Measurements from ENCODE around the gene RHBDL1. TPM values are rescaled to one million over a fixed set of nuclear protein-coding genes. Genes with fewer than 3 reads are reported as not detected.

RHBDL1 gene
- total and polyA plus RNA-seq, 9 of the 15 experiments (the other 6 are each of a cell fraction or from before 2014, with no cell fraction given) = 0.03 to 5.6 (median 1.3) TPM; not detected in 1

GRCh38 chr16:667780-668518 lies 7.5 kb upstream of the RHBDL1 start, which contains the start of gene RHOT2 (continued):
- no peak for TF ChIP-seq HMG20B (CRISPR knock-in tag; IDR thresholded peaks at IDR 0.05)
- TF ChIP-seq ZNF232 (CRISPR knock-in tag; IDR thresholded peaks at IDR 0.05) = 0 out of 2 replicates have a peak, but pooled peaks have one; percentile 43
- TF ChIP-seq ID3 (CRISPR knock-in tag; IDR thresholded peaks at IDR 0.05) = no peak
- peak; percentile 86 for TF ChIP-seq ID3 (tag; IDR thresholded peaks at IDR 0.05)
- TF ChIP-seq VEZF1 (CRISPR knock-in tag; IDR thresholded peaks at IDR 0.05) = peak; percentile 99
- TF ChIP-seq TGIF2 (CRISPR knock-in tag; IDR thresholded peaks at IDR 0.05) = peak; percentile 45; the same call in 1 of the 2 replicates
- peak; percentile 37; the same call in 1 of the 2 replicates for TF ChIP-seq NFIC (IDR thresholded peaks at IDR 0.05)
- TF ChIP-seq SMARCA5 (IDR thresholded peaks at IDR 0.05) = no peak
- no peak for TF ChIP-seq ZKSCAN3 (CRISPR knock-in tag; IDR thresholded peaks at IDR 0.05)
- TF ChIP-seq SETDB1 (IDR thresholded peaks at IDR 0.05; ENCODE audit: low read length) = no peak
- TF ChIP-seq HMGXB4 (CRISPR knock-in tag; IDR thresholded peaks at IDR 0.05) = peak; percentile 82; the same call in 1 of the 2 replicates
- TF ChIP-seq RHOXF2B (CRISPR knock-in tag; conservative IDR thresholded peaks at IDR 0.05) = no peak
- no peak for TF ChIP-seq KAT8 (IDR thresholded peaks at IDR 0.05; ENCODE audit: low read depth)
- no peak for TF ChIP-seq NCOA6 (IDR thresholded peaks at IDR 0.05)
- TF ChIP-seq TSC22D4 (tag; IDR thresholded peaks at IDR 0.05) = no peak
- TF ChIP-seq MEF2A (IDR thresholded peaks at IDR 0.05; ENCODE audit: control insufficient read depth, low read depth, low read length) = 0 out of 2 replicates have a peak, but pooled peaks have one; percentile 15
- no peak for TF ChIP-seq MTA2 (IDR thresholded peaks at IDR 0.05; ENCODE audit: low read depth)
- peak; percentile 61 for TF ChIP-seq POLR2B (IDR thresholded peaks at IDR 0.05; ENCODE audit: low read depth, partially characterized antibody)
- no peak for TF ChIP-seq ZNF316 (IDR thresholded peaks at IDR 0.05)
- peak; percentile 99 for TF ChIP-seq CTCFL (IDR thresholded peaks at IDR 0.05; ENCODE audit: borderline replicate concordance, insufficient read depth, low read depth, low read length, poor library complexity, severe bottlenecking)
- TF ChIP-seq, protein P1, sequence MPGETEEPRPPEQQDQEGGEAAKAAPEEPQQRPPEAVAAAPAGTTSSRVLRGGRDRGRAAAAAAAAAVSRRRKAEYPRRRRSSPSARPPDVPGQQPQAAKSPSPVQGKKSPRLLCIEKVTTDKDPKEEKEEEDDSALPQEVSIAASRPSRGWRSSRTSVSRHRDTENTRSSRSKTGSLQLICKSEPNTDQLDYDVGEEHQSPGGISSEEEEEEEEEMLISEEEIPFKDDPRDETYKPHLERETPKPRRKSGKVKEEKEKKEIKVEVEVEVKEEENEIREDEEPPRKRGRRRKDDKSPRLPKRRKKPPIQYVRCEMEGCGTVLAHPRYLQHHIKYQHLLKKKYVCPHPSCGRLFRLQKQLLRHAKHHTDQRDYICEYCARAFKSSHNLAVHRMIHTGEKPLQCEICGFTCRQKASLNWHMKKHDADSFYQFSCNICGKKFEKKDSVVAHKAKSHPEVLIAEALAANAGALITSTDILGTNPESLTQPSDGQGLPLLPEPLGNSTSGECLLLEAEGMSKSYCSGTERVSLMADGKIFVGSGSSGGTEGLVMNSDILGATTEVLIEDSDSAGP (CRISPR knock-in tag; IDR thresholded peaks at IDR 0.05) = no peak
- TF ChIP-seq FOXM1 (IDR thresholded peaks at IDR 0.05; ENCODE audit: low read depth) = no peak
- no peak for TF ChIP-seq FOXM1 (CRISPR knock-in tag; IDR thresholded peaks at IDR 0.05; ENCODE audit: low read depth)

All from K562 (cell line).